ENCODE results near the gene SLAMF8.

The SLAMF8 gene

GRCh38 chr1:159847231-159847630, 20.6 kb downstream of the SLAMF8 start:
- H4K20me1 ChIP-seq (ENCODE audit: control insufficient read depth, insufficient read depth, low read depth, low read length), result no peaks in the 10 kb centered on the region
- no peaks in the 10 kb centered on the region for H3K36me3 ChIP-seq (ENCODE audit: control insufficient read depth, low read length)
- H3K4me1 ChIP-seq (ENCODE audit: control insufficient read depth, low read length), result no peaks in the 10 kb centered on the region
- H3K9me3 ChIP-seq (ENCODE audit: control insufficient read depth, insufficient read depth, low read length), result no peaks in the 10 kb centered on the region
- H3K27ac ChIP-seq (ENCODE audit: low read depth, low read length), result no peak overlapping the region
- H3K9me2 ChIP-seq (replicated peaks; ENCODE audit: control insufficient read depth, low read length), result no peaks in the 10 kb centered on the region
- H3K4me2 ChIP-seq (ENCODE audit: low read length), result no peak overlapping the region
- TF ChIP-seq CTCF (IDR thresholded peaks at IDR 0.05; ENCODE audit: low read depth, low read length, poor library complexity, severe bottlenecking), result no peak
- no peak for TF ChIP-seq EZH2phosphoT487 (IDR thresholded peaks at IDR 0.05; ENCODE audit: borderline replicate concordance, low read length)
- peaks cover 14% of the 10 kb centered on the region; the same call in 1 of the 2 replicates for H3K27me3 ChIP-seq (ENCODE audit: control insufficient read depth, low read length)
- H3K4me3 ChIP-seq (ENCODE audit: low read length), result no peak overlapping the region
- no peaks in the 10 kb centered on the region for H3K79me2 ChIP-seq (ENCODE audit: control insufficient read depth, low read length)
- no peaks in the 10 kb centered on the region for H3F3A ChIP-seq (ENCODE audit: control insufficient read depth, insufficient read depth)

- H3K27ac ChIP-seq (ENCODE audit: low read depth, low read length), result no peak overlapping the region
- no peak overlapping the region for H3K4me3 ChIP-seq (ENCODE audit: low read length)
- no peaks in the 10 kb centered on the region for H3K9me2 ChIP-seq (replicated peaks; ENCODE audit: control insufficient read depth, low read length)
- TF ChIP-seq EZH2phosphoT487 (IDR thresholded peaks at IDR 0.05; ENCODE audit: borderline replicate concordance, low read length) (no peak), CTCF (IDR thresholded peaks at IDR 0.05; ENCODE audit: low read depth, low read length, poor library complexity, severe bottlenecking) (no peak)
- no peaks in the 10 kb centered on the region for H3F3A ChIP-seq (ENCODE audit: control insufficient read depth, insufficient read depth)
- H3K27me3 ChIP-seq (ENCODE audit: control insufficient read depth, low read length), result peaks cover 22% of the 10 kb centered on the region; the same call in 1 of the 2 replicates
- no peaks in the 10 kb centered on the region for H3K79me2 ChIP-seq (ENCODE audit: control insufficient read depth, low read length)
- H3K4me2 ChIP-seq (ENCODE audit: low read length), result no peak overlapping the region
- H3K4me1 ChIP-seq (ENCODE audit: control insufficient read depth, low read length), result no peaks in the 10 kb centered on the region
- no peaks in the 10 kb centered on the region for H4K20me1 ChIP-seq (ENCODE audit: control insufficient read depth, insufficient read depth, low read depth, low read length)
- H3K36me3 ChIP-seq (ENCODE audit: control insufficient read depth, low read length), result no peaks in the 10 kb centered on the region
- H3K9me3 ChIP-seq (ENCODE audit: control insufficient read depth, insufficient read depth, low read length), result no peaks in the 10 kb centered on the region
These were observed 21.7 kb downstream of the SLAMF8 start for GRCh38 chr1:159848326-159848725.

- Histone ChIP-seq H3F3A (ENCODE audit: control insufficient read depth, insufficient read depth) (no peaks in the 10 kb centered on the region), H3K4me2 (ENCODE audit: low read length) (no peak overlapping the region), H3K4me1 (ENCODE audit: control insufficient read depth, low read length) (no peaks in the 10 kb centered on the region), H3K79me2 (ENCODE audit: control insufficient read depth, low read length) (no peaks in the 10 kb centered on the region), H3K36me3 (ENCODE audit: control insufficient read depth, low read length) (no peaks in the 10 kb centered on the region), H3K9me3 (ENCODE audit: control insufficient read depth, insufficient read depth, low read length) (no peaks in the 10 kb centered on the region), H3K27me3 (ENCODE audit: control insufficient read depth, low read length) (peaks cover 34% of the 10 kb centered on the region), H4K20me1 (ENCODE audit: control insufficient read depth, insufficient read depth, low read depth, low read length) (no peaks in the 10 kb centered on the region), H3K27ac (ENCODE audit: low read depth, low read length) (no peak overlapping the region), H3K9me2 (replicated peaks; ENCODE audit: control insufficient read depth, low read length) (no peaks in the 10 kb centered on the region), H3K4me3 (ENCODE audit: low read length) (no peak overlapping the region)
- no peak for TF ChIP-seq EZH2phosphoT487 (IDR thresholded peaks at IDR 0.05; ENCODE audit: borderline replicate concordance, low read length)
- no peak for TF ChIP-seq CTCF (IDR thresholded peaks at IDR 0.05; ENCODE audit: low read depth, low read length, poor library complexity, severe bottlenecking)
These were observed 23.1 kb downstream of the SLAMF8 start for GRCh38 chr1:159849626-159850366.
